Activated naive CD4-positive, alpha-beta T cell treated with Interleukin-2 at 50 U/mL for 16 hours (primary cell): Measurements from ENCODE around the gene NAV1.
"Not testable (repeated sequence)": the region's sequence is repeated elsewhere in the genome, so short reads cannot be mapped to it uniquely, and the experiment has no call there.

ENCODE experiments used
- DNase-seq: peaks from one replicate; pipeline ENCODE4 v3.0.0-alpha.2; 2020

NAV1 gene

GRCh38 chr1:201503397-201504176, 35.3 kb upstream of the NAV1 start:
- DNase-seq = no peak

GRCh38 chr1:201504179-201504631, 34.7 kb upstream of the NAV1 start:
- no peak for DNase-seq

GRCh38 chr1:201504799-201505502, 34.0 kb upstream of the NAV1 start:
- DNase-seq = no peak

GRCh38 chr1:201505503-201505890, 33.4 kb upstream of the NAV1 start:
- DNase-seq = no peak

GRCh38 chr1:201506092-201506491, 32.8 kb upstream of the NAV1 start:
- no peak for DNase-seq

- peak; percentile 85 for DNase-seq
Measured at GRCh38 chr1:201506557-201507359, 32.2 kb upstream of the NAV1 start, which contains the start of gene CSRP1. Gene CSRP1 (minus strand): TSS chr1:201507123. CDS start chr1:201496303, 10,820 bp downstream.

GRCh38 chr1:201507360-201507675, 31.6 kb upstream of the NAV1 start:
- DNase-seq = no peak

GRCh38 chr1:201508809-201509208, 30.1 kb upstream of the NAV1 start:
- no peak for DNase-seq

GRCh38 chr1:201509601-201510374, 29.1 kb upstream of the NAV1 start:
- no peak for DNase-seq

- no peak for DNase-seq
Measured at GRCh38 chr1:201510734-201511133, 28.2 kb upstream of the NAV1 start.

- no peak for DNase-seq
Measured at GRCh38 chr1:201511396-201511940, 27.5 kb upstream of the NAV1 start.

GRCh38 chr1:201511941-201512539, 26.9 kb upstream of the NAV1 start:
- DNase-seq = no peak

- no peak for DNase-seq
Measured at GRCh38 chr1:201513498-201514243, 25.3 kb upstream of the NAV1 start.

GRCh38 chr1:201514466-201514865, 24.5 kb upstream of the NAV1 start:
- DNase-seq = no peak

GRCh38 chr1:201515062-201515750, 23.7 kb upstream of the NAV1 start:
- DNase-seq = no peak

GRCh38 chr1:201515895-201516294, 23.0 kb upstream of the NAV1 start:
- DNase-seq = no peak

GRCh38 chr1:201516511-201517127, 22.3 kb upstream of the NAV1 start:
- no peak for DNase-seq

- DNase-seq = no peak
Measured at GRCh38 chr1:201517631-201518030, 21.3 kb upstream of the NAV1 start.

GRCh38 chr1:201518071-201518470, 20.9 kb upstream of the NAV1 start:
- DNase-seq = no peak

- not testable (repeated sequence) for DNase-seq
Measured at GRCh38 chr1:201520046-201520575, 18.8 kb upstream of the NAV1 start.
